Measurements from ENCODE around the gene CRB2. TPM values are rescaled to one million over a fixed set of nuclear protein-coding genes. Genes with fewer than 3 reads are reported as not detected.

The CRB2 gene
- total RNA-seq, 4 donors from 2014 or later = 0.11 TPM; not detected in 3

- no peak for DNase-seq
- no peak overlapping the region for H3K27ac ChIP-seq
- no peaks in the 10 kb centered on the region for H3K9me3 ChIP-seq
- WGBS, 2 donors = 83 to 87% methylated on average over 4 of the region's 4 CpGs
- no peaks in the 10 kb centered on the region for H3K4me1 ChIP-seq
- H3K27me3 ChIP-seq = no peaks in the 10 kb centered on the region
- no peaks in the 10 kb centered on the region for H3K36me3 ChIP-seq
- TF ChIP-seq POLR2A (IDR thresholded peaks at IDR 0.05) = no peak
- TF ChIP-seq CTCF (IDR thresholded peaks at IDR 0.05) = no peak
- H3K4me3 ChIP-seq (replicated peaks in 1 of 3) = no peak overlapping the region
- intact Hi-C loops (cut with DNase I) = no loop called here
These were observed 43.6 kb upstream of the CRB2 start for GRCh38 chr9:123312306-123312877.

- Histone ChIP-seq H3K36me3 (no peaks in the 10 kb centered on the region), H3K4me3 (replicated peaks in 1 of 3) (no peak overlapping the region), H3K27ac (no peak overlapping the region), H3K27me3 (no peaks in the 10 kb centered on the region), H3K9me3 (no peaks in the 10 kb centered on the region), H3K4me1 (peaks cover 10% of the 10 kb centered on the region in 2 donors)
- intact Hi-C loops (cut with DNase I) = no loop called here
- TF ChIP-seq POLR2A (IDR thresholded peaks at IDR 0.05) (no peak), CTCF (IDR thresholded peaks at IDR 0.05) (no peak)
- DNase-seq = no peak
- WGBS, 2 donors = 93 to 95% methylated on average over 6 of the region's 6 CpGs
These were observed 41.4 kb upstream of the CRB2 start for GRCh38 chr9:123314617-123315016.

- WGBS, 2 donors = 89 to 91% methylated on average over 2 of the region's 2 CpGs
These were observed 40.4 kb upstream of the CRB2 start for GRCh38 chr9:123315635-123316034.

GRCh38 chr9:123316053-123316718 lies 39.8 kb upstream of the CRB2 start:
- Histone ChIP-seq H3K27ac (no peak overlapping the region), H3K27me3 (no peaks in the 10 kb centered on the region), H3K36me3 (no peaks in the 10 kb centered on the region), H3K4me1 (peaks cover 10% of the 10 kb centered on the region in 2 donors), H3K9me3 (no peaks in the 10 kb centered on the region), H3K4me3 (replicated peaks in 1 of 3) (no peak overlapping the region)
- intact Hi-C loops (cut with DNase I) = no loop called here
- 50 to 56% methylated on average over 7 of the region's 7 CpGs for WGBS, 2 donors
- peak in 1 of 2 donors; percentile 27 for DNase-seq
- TF ChIP-seq POLR2A (IDR thresholded peaks at IDR 0.05) (no peak), CTCF (IDR thresholded peaks at IDR 0.05) (no peak)

More at GRCh38 chr9:123315635-123316034, 40.4 kb upstream of the CRB2 start:
- H3K4me3 ChIP-seq (replicated peaks in 1 of 3) = no peak overlapping the region
- intact Hi-C loops (cut with DNase I) = no loop called here
- H3K4me1 ChIP-seq = peaks cover 10% of the 10 kb centered on the region in 2 donors
- no peaks in the 10 kb centered on the region for H3K9me3 ChIP-seq
- no peak for TF ChIP-seq POLR2A (IDR thresholded peaks at IDR 0.05)
- no peak for TF ChIP-seq CTCF (IDR thresholded peaks at IDR 0.05)
- no peaks in the 10 kb centered on the region for H3K36me3 ChIP-seq
- H3K27ac ChIP-seq = no peak overlapping the region
- DNase-seq = no peak
- no peaks in the 10 kb centered on the region for H3K27me3 ChIP-seq

- no peak for TF ChIP-seq POLR2A (IDR thresholded peaks at IDR 0.05)
- intact Hi-C loops (cut with DNase I) = no loop called here
- Histone ChIP-seq H3K4me1 (peaks cover 10 to 18% of the 10 kb centered on the region in 2 donors), H3K27me3 (no peaks in the 10 kb centered on the region), H3K36me3 (no peaks in the 10 kb centered on the region), H3K27ac (peak overlapping the region; percentile 37 to 67 (median 54)), H3K4me3 (replicated peaks in 1 of 3) (no peak overlapping the region), H3K9me3 (no peaks in the 10 kb centered on the region)
- 52 to 55% methylated on average over 7 of the region's 7 CpGs for WGBS, 2 donors
- peak; percentile 69 to 72 for DNase-seq
These were observed 37.8 kb upstream of the CRB2 start for GRCh38 chr9:123318202-123318601.
